ENCODE measurements around the gene SPNS2. TPM values are rescaled to one million over a fixed set of nuclear protein-coding genes. Genes with fewer than 3 reads are reported as not detected.

SPNS2 gene
- total RNA-seq, 2 donors from 2014 or later = 19.2 to 58.0 TPM

GRCh38 chr17:4539576-4540223 lies 41.0 kb downstream of the SPNS2 start:
- Histone ChIP-seq H3K27ac (peak overlapping the region in 1 of 4 donors; percentile 5), H3K36me3 (replicated peaks in 1 of 2; ENCODE audit: insufficient read depth in 1 of 2, low read depth in 2 of 2) (peaks cover 19 to 22% of the 10 kb centered on the region in 2 donors), H3K4me3 (no peak overlapping the region), H3K27me3 (no peaks in the 10 kb centered on the region), H3K9me3 (no peaks in the 10 kb centered on the region), H3K4me1 (no peaks in the 10 kb centered on the region)
- no peak for TF ChIP-seq POLR2A (IDR thresholded peaks at IDR 0.05)
- TF ChIP-seq CTCF (IDR thresholded peaks at IDR 0.05) = no peak
- WGBS, 2 donors = 91 to 93% methylated on average over 14 to 26 of the region's 26 CpGs
- ATAC-seq (no peak), DNase-seq (no peak)
- intact Hi-C loops (cut with DNase I) = no loop called here

GRCh38 chr17:4540224-4540651 lies 41.6 kb downstream of the SPNS2 start:
- Histone ChIP-seq H3K27ac (peak overlapping the region in 3 of 4 donors; percentile 21 to 46 (median 40)), H3K36me3 (replicated peaks in 1 of 2; ENCODE audit: insufficient read depth in 1 of 2, low read depth in 2 of 2) (peaks cover 19 to 22% of the 10 kb centered on the region in 2 donors), H3K4me3 (no peak overlapping the region), H3K27me3 (no peaks in the 10 kb centered on the region), H3K4me1 (no peaks in the 10 kb centered on the region), H3K9me3 (no peaks in the 10 kb centered on the region)
- TF ChIP-seq POLR2A (IDR thresholded peaks at IDR 0.05) = no peak
- TF ChIP-seq CTCF (IDR thresholded peaks at IDR 0.05) = peak in 2 of 7 experiments; percentile 15 to 31
- DNase-seq (peak in 1 of 4 donors; percentile 15), ATAC-seq (no peak)
- 64 to 83% methylated on average over 5 to 14 of the region's 14 CpGs for WGBS, 2 donors
- intact Hi-C loops (cut with DNase I) = no loop called here

GRCh38 chr17:4540687-4541327 lies 42.1 kb downstream of the SPNS2 start:
- DNase-seq (peak in 1 of 4 donors; percentile 30), ATAC-seq (no peak)
- Histone ChIP-seq H3K27me3 (no peaks in the 10 kb centered on the region), H3K9me3 (no peaks in the 10 kb centered on the region), H3K4me1 (no peaks in the 10 kb centered on the region), H3K36me3 (replicated peaks in 1 of 2; ENCODE audit: insufficient read depth in 1 of 2, low read depth in 2 of 2) (peaks cover 19 to 22% of the 10 kb centered on the region in 2 donors), H3K4me3 (no peak overlapping the region), H3K27ac (peak overlapping the region in 3 of 4 donors; percentile 21 to 46 (median 40))
- TF ChIP-seq CTCF (IDR thresholded peaks at IDR 0.05) (no peak), POLR2A (IDR thresholded peaks at IDR 0.05) (no peak)
- intact Hi-C loops (cut with DNase I) = no loop called here
- WGBS, 2 donors = 60 to 83% methylated on average over 12 to 15 of the region's 15 CpGs

GRCh38 chr17:4541328-4542002 lies 42.8 kb downstream of the SPNS2 start:
- H3K27me3 ChIP-seq = no peaks in the 10 kb centered on the region
- peak in 1 of 7 experiments; percentile 13 for TF ChIP-seq CTCF (IDR thresholded peaks at IDR 0.05)
- TF ChIP-seq POLR2A (IDR thresholded peaks at IDR 0.05) = no peak
- H3K4me3 ChIP-seq = no peak overlapping the region
- H3K27ac ChIP-seq = peak overlapping the region in 3 of 4 donors; percentile 21 to 46 (median 40)
- intact Hi-C loops (cut with DNase I) = no loop called here
- no peaks in the 10 kb centered on the region for H3K4me1 ChIP-seq
- peak in 1 of 4 donors; percentile 15 for DNase-seq
- peaks cover 19 to 22% of the 10 kb centered on the region in 2 donors for H3K36me3 ChIP-seq (replicated peaks in 1 of 2; ENCODE audit: insufficient read depth in 1 of 2, low read depth in 2 of 2)
- ATAC-seq = no peak
- WGBS, 2 donors = 76 to 83% methylated on average over 12 to 28 of the region's 29 CpGs
- H3K9me3 ChIP-seq = no peaks in the 10 kb centered on the region

Measured in body of pancreas (tissue), 4 donors.